Tibial nerve (tissue), 4 donors: ENCODE results near the gene B4GALT5.

Experiments
- CTCF ChIP-seq, 5 experiments: fragments of 200-600 bp in 3 of 5; fragments of 450-650 bp in 2 of 5; sonication (generic) in 3 of 5; IDR thresholded peaks; one replicate each; pipeline ENCODE4 v1.5.1; 2016 to 2019; ENCODE audit warnings: antibody characterized with exemption in 5 of 5, mild to moderate bottlenecking in 3 of 5, moderate library complexity in 2 of 5
- EP300 ChIP-seq, 2 donors: sonication (generic); formaldehyde crosslinking; IDR thresholded peaks; one replicate each; pipeline ENCODE4 v1.6.1; 2017; ENCODE audit warnings: antibody characterized with exemption in 2 of 2, mild to moderate bottlenecking in 1 of 2
- POLR2A ChIP-seq, 2 donors: fragments of 450-650 bp; IDR thresholded peaks; one replicate each; pipeline ENCODE4 v1.6.1; 2017; ENCODE audit warnings: antibody characterized with exemption in 2 of 2, mild to moderate bottlenecking in 2 of 2, moderate library complexity in 2 of 2

- TF ChIP-seq POLR2A (IDR thresholded peaks at IDR 0.05), result no peak
- TF ChIP-seq CTCF (IDR thresholded peaks at IDR 0.05), result no peak
- TF ChIP-seq EP300 (IDR thresholded peaks at IDR 0.05), result no peak
Measured at GRCh38 chr20:49658508-49658907, 55.2 kb downstream of the B4GALT5 start.
